ENCODE measurements around the gene SEPTIN1.

- TF ChIP-seq CTCF (conservative IDR thresholded peaks at IDR 0.05 in 1 of 2, IDR thresholded peaks at IDR 0.05 in 1 of 2; ENCODE audit: low read depth in 1 of 2, low read length in 2 of 2), result no peak
- TF ChIP-seq EZH2 (IDR thresholded peaks at IDR 0.05; ENCODE audit: low read length, missing control alignments), result no peak
Measured at GRCh38 chr16:30351001-30351441, 31.3 kb downstream of the SEPTIN1 start.

All from fibroblast of lung (primary cell).